Measurements from ENCODE around the gene DAP.
"Not testable (repeated sequence)": the region's sequence is repeated elsewhere in the genome, so short reads cannot be mapped to it uniquely, and the experiment has no call there.

- TF ChIP-seq CTCF (IDR thresholded peaks at IDR 0.05); TP53 (CRISPR knock-in tag; IDR thresholded peaks at IDR 0.05); RFX5 (IDR thresholded peaks at IDR 0.05); ZFP36 (IDR thresholded peaks at IDR 0.05; ENCODE audit: borderline replicate concordance, partially characterized antibody); CEBPB (IDR thresholded peaks at IDR 0.05); BHLHE40 (IDR thresholded peaks at IDR 0.05; ENCODE audit: low read depth, low read length); NFE2L2 (conservative IDR thresholded peaks at IDR 0.05; ENCODE audit: low read length); NR3C1 (IDR thresholded peaks at IDR 0.05); FOSL2 (IDR thresholded peaks at IDR 0.05); FOSL2 (CRISPR knock-in tag; IDR thresholded peaks at IDR 0.05); CHD2 (IDR thresholded peaks at IDR 0.05; ENCODE audit: low read length, partially characterized antibody); POLR2A (IDR thresholded peaks at IDR 0.05; ENCODE audit: low read length): not testable (repeated sequence)
- TF ChIP-seq, protein P1, sequence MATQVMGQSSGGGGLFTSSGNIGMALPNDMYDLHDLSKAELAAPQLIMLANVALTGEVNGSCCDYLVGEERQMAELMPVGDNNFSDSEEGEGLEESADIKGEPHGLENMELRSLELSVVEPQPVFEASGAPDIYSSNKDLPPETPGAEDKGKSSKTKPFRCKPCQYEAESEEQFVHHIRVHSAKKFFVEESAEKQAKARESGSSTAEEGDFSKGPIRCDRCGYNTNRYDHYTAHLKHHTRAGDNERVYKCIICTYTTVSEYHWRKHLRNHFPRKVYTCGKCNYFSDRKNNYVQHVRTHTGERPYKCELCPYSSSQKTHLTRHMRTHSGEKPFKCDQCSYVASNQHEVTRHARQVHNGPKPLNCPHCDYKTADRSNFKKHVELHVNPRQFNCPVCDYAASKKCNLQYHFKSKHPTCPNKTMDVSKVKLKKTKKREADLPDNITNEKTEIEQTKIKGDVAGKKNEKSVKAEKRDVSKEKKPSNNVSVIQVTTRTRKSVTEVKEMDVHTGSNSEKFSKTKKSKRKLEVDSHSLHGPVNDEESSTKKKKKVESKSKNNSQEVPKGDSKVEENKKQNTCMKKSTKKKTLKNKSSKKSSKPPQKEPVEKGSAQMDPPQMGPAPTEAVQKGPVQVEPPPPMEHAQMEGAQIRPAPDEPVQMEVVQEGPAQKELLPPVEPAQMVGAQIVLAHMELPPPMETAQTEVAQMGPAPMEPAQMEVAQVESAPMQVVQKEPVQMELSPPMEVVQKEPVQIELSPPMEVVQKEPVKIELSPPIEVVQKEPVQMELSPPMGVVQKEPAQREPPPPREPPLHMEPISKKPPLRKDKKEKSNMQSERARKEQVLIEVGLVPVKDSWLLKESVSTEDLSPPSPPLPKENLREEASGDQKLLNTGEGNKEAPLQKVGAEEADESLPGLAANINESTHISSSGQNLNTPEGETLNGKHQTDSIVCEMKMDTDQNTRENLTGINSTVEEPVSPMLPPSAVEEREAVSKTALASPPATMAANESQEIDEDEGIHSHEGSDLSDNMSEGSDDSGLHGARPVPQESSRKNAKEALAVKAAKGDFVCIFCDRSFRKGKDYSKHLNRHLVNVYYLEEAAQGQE (IDR thresholded peaks at IDR 0.05): not testable (repeated sequence)
- TF ChIP-seq, protein P2, sequence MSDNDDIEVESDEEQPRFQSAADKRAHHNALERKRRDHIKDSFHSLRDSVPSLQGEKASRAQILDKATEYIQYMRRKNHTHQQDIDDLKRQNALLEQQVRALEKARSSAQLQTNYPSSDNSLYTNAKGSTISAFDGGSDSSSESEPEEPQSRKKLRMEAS (IDR thresholded peaks at IDR 0.05): not testable (repeated sequence)
Observed at GRCh38 chr5:10638723-10639122, 122.3 kb downstream of the DAP start.

All from A549 (cell line).